Activated T-cell treated with anti-CD3 and anti-CD28 coated beads, Interleukin-2, amount 50 U/mL, for 72 hours (primary cell): ENCODE data around the gene SPEF2. TPM values are rescaled to one million over a fixed set of nuclear protein-coding genes. Genes with fewer than 3 reads are reported as not detected.

Experiments used
- ATAC-seq, 2 donors: fragments of 150-1000 bp; cut with Tn5 transposase; replicated peaks in 1 of 2; 2 replicates each; pipeline ENCODE4 v1.10.0; 2021; ENCODE audit warnings: moderate library complexity in 2 of 2, mild to moderate bottlenecking in 1 of 2
- DNase-seq, 2 donors: peaks; one replicate each; pipeline ENCODE4 v3.0.0; 2021 to 2022; ENCODE audit warnings: mixed read lengths in 1 of 2
- H3K27ac Mint-ChIP-seq: one replicate; pipeline ENCODE4 v1.8.0; 2022; ENCODE audit warnings: mild to moderate bottlenecking, moderate library complexity, mixed read lengths
- H3K27me3 Mint-ChIP-seq: one replicate; pipeline ENCODE4 v1.8.0; 2022; ENCODE audit warnings: low read depth, mixed read lengths
- H3K36me3 Mint-ChIP-seq, 2 donors: one replicate each; pipeline ENCODE4 v1.8.0; 2022; ENCODE audit warnings: mixed read lengths in 2 of 2, mild to moderate bottlenecking in 1 of 2; ENCODE audit not compliant: insufficient read depth in 2 of 2
- H3K4me1 Mint-ChIP-seq: one replicate; pipeline ENCODE4 v1.8.0; 2022; ENCODE audit warnings: low read depth, mixed read lengths
- H3K4me3 Mint-ChIP-seq, 2 donors: one replicate each; pipeline ENCODE4 v1.8.0; 2022; ENCODE audit warnings: mild to moderate bottlenecking in 2 of 2, mixed read lengths in 2 of 2, moderate library complexity in 2 of 2
- H3K9me3 Mint-ChIP-seq, 2 donors: one replicate each; pipeline ENCODE4 v1.8.0; 2022; ENCODE audit warnings: mixed read lengths in 2 of 2
- total RNA-seq, 2 donors: library from RNA; stranded (reverse); gene quantifications; one replicate each; pipeline ENCODE4 v1.2.3, GENCODE V29; 2022

Gene SPEF2
- total RNA-seq, 2 donors from 2014 or later: 17.9 to 19.1 TPM

GRCh38 chr5:35804201-35804653 lies 186.6 kb downstream of the SPEF2 start:
- Mint-ChIP-seq H3K27ac (peak overlapping the region; percentile 88), H3K4me1 (peaks cover 71% of the 10 kb centered on the region), H3K27me3 (no peaks in the 10 kb centered on the region), H3K9me3 (no peaks in the 10 kb centered on the region), H3K4me3 (peak overlapping the region; percentile 25 to 60), H3K36me3 (peaks cover 3 to 6% of the 10 kb centered on the region in 2 donors)
- peak; percentile 36 to 40 for ATAC-seq
- no peak for DNase-seq

GRCh38 chr5:35804841-35805240 lies 187.2 kb downstream of the SPEF2 start:
- H3K36me3 Mint-ChIP-seq: peaks cover 3 to 5% of the 10 kb centered on the region in 2 donors
- ATAC-seq (no peak), DNase-seq (no peak)
- peak overlapping the region; percentile 88 for H3K27ac Mint-ChIP-seq
- peak overlapping the region; percentile 28 to 60 for H3K4me3 Mint-ChIP-seq
- no peaks in the 10 kb centered on the region for H3K27me3 Mint-ChIP-seq
- no peaks in the 10 kb centered on the region for H3K9me3 Mint-ChIP-seq
- H3K4me1 Mint-ChIP-seq: peaks cover 74% of the 10 kb centered on the region

- peaks cover 73% of the 10 kb centered on the region for H3K4me1 Mint-ChIP-seq
- peaks cover 3 to 4% of the 10 kb centered on the region in 2 donors for H3K36me3 Mint-ChIP-seq
- peak overlapping the region; percentile 98 for H3K27ac Mint-ChIP-seq
- H3K4me3 Mint-ChIP-seq: peak overlapping the region; percentile 60 to 76
- DNase-seq (no peak), ATAC-seq (peak; percentile 49 to 51)
- H3K27me3 Mint-ChIP-seq: no peaks in the 10 kb centered on the region
- H3K9me3 Mint-ChIP-seq: peaks cover 0 to 2% of the 10 kb centered on the region in 2 donors
These were observed 192.9 kb downstream of the SPEF2 start for GRCh38 chr5:35810601-35811000.

GRCh38 chr5:35811108-35811741 lies 193.6 kb downstream of the SPEF2 start:
- H3K4me1 Mint-ChIP-seq: peaks cover 67% of the 10 kb centered on the region
- peak; percentile 68 to 79 for ATAC-seq
- H3K4me3 Mint-ChIP-seq: peak overlapping the region; percentile 63 to 76
- no peaks in the 10 kb centered on the region for H3K27me3 Mint-ChIP-seq
- H3K36me3 Mint-ChIP-seq: peaks cover 3 to 4% of the 10 kb centered on the region in 2 donors
- H3K27ac Mint-ChIP-seq: peak overlapping the region; percentile 97
- peaks cover 0 to 2% of the 10 kb centered on the region in 2 donors for H3K9me3 Mint-ChIP-seq
- peak; percentile 53 to 59 for DNase-seq

- H3K27me3 Mint-ChIP-seq: no peaks in the 10 kb centered on the region
- H3K9me3 Mint-ChIP-seq: peaks cover 0 to 2% of the 10 kb centered on the region in 2 donors
- H3K36me3 Mint-ChIP-seq: peaks cover 0 to 4% of the 10 kb centered on the region in 2 donors
- ATAC-seq (no peak), DNase-seq (no peak)
- H3K4me3 Mint-ChIP-seq: no peak overlapping the region
- H3K27ac Mint-ChIP-seq: peak overlapping the region; percentile 66
- H3K4me1 Mint-ChIP-seq: peaks cover 51% of the 10 kb centered on the region
These were observed 195.9 kb downstream of the SPEF2 start for GRCh38 chr5:35813521-35813920.

GRCh38 chr5:35815089-35815936 lies 197.7 kb downstream of the SPEF2 start:
- H3K4me1 Mint-ChIP-seq: peaks cover 56% of the 10 kb centered on the region
- ATAC-seq: peak in 1 of 2 donors; percentile 22
- no peak overlapping the region for H3K4me3 Mint-ChIP-seq
- H3K9me3 Mint-ChIP-seq: peaks cover 0 to 2% of the 10 kb centered on the region in 2 donors
- no peak overlapping the region for H3K27ac Mint-ChIP-seq
- H3K27me3 Mint-ChIP-seq: no peaks in the 10 kb centered on the region
- DNase-seq: peak; percentile 48 to 60
- H3K36me3 Mint-ChIP-seq: peaks cover 3 to 9% of the 10 kb centered on the region in 2 donors

GRCh38 chr5:35816881-35817521 lies 199.3 kb downstream of the SPEF2 start:
- peaks cover 0 to 5% of the 10 kb centered on the region in 2 donors for H3K9me3 Mint-ChIP-seq
- no peak overlapping the region for H3K4me3 Mint-ChIP-seq
- DNase-seq (no peak), ATAC-seq (peak; percentile 30 to 38)
- no peaks in the 10 kb centered on the region for H3K27me3 Mint-ChIP-seq
- peaks cover 3 to 11% of the 10 kb centered on the region in 2 donors for H3K36me3 Mint-ChIP-seq
- peaks cover 56% of the 10 kb centered on the region for H3K4me1 Mint-ChIP-seq
- no peak overlapping the region for H3K27ac Mint-ChIP-seq

GRCh38 chr5:35819026-35819425 lies 201.4 kb downstream of the SPEF2 start:
- H3K36me3 Mint-ChIP-seq: peaks cover 3 to 11% of the 10 kb centered on the region in 2 donors
- H3K27ac Mint-ChIP-seq: peak overlapping the region; percentile 92
- peaks cover 62% of the 10 kb centered on the region for H3K4me1 Mint-ChIP-seq
- DNase-seq (no peak), ATAC-seq (no peak)
- peak overlapping the region; percentile 67 to 79 for H3K4me3 Mint-ChIP-seq
- no peaks in the 10 kb centered on the region for H3K27me3 Mint-ChIP-seq
- H3K9me3 Mint-ChIP-seq: peaks cover 0 to 5% of the 10 kb centered on the region in 2 donors

- H3K9me3 Mint-ChIP-seq: peaks cover 0 to 5% of the 10 kb centered on the region in 2 donors
- peak overlapping the region; percentile 20 to 79 for H3K4me3 Mint-ChIP-seq
- H3K27me3 Mint-ChIP-seq: no peaks in the 10 kb centered on the region
- H3K4me1 Mint-ChIP-seq: peaks cover 62% of the 10 kb centered on the region
- H3K27ac Mint-ChIP-seq: peak overlapping the region; percentile 24
- no peak for DNase-seq
- H3K36me3 Mint-ChIP-seq: peaks cover 3 to 11% of the 10 kb centered on the region in 2 donors
- peak in 1 of 2 donors; percentile 23 for ATAC-seq
These were observed 202.0 kb downstream of the SPEF2 start for GRCh38 chr5:35819668-35820067.

GRCh38 chr5:35820735-35821134 lies 203.1 kb downstream of the SPEF2 start:
- DNase-seq: no peak
- Mint-ChIP-seq H3K27ac (peak overlapping the region; percentile 24), H3K27me3 (no peaks in the 10 kb centered on the region), H3K4me3 (peak overlapping the region; percentile 30 to 79), H3K36me3 (peaks cover 4 to 11% of the 10 kb centered on the region in 2 donors), H3K4me1 (peaks cover 72% of the 10 kb centered on the region), H3K9me3 (peaks cover 0 to 5% of the 10 kb centered on the region in 2 donors)
- no peak for ATAC-seq

- Mint-ChIP-seq H3K36me3 (peaks cover 4 to 11% of the 10 kb centered on the region in 2 donors), H3K4me1 (peaks cover 79% of the 10 kb centered on the region), H3K27me3 (no peaks in the 10 kb centered on the region), H3K9me3 (peaks cover 0 to 5% of the 10 kb centered on the region in 2 donors), H3K27ac (peak overlapping the region; percentile 89), H3K4me3 (peak overlapping the region; percentile 70 to 77)
- DNase-seq (peak; percentile 49 to 68), ATAC-seq (peak; percentile 69 to 70)
These were observed 203.8 kb downstream of the SPEF2 start for GRCh38 chr5:35821513-35821912.

GRCh38 chr5:35822511-35822910 lies 204.8 kb downstream of the SPEF2 start:
- Mint-ChIP-seq H3K4me1 (peaks cover 89% of the 10 kb centered on the region), H3K27ac (peak overlapping the region; percentile 89), H3K4me3 (peak overlapping the region; percentile 70 to 77), H3K27me3 (no peaks in the 10 kb centered on the region), H3K9me3 (peaks cover 0 to 5% of the 10 kb centered on the region in 2 donors), H3K36me3 (peaks cover 4 to 11% of the 10 kb centered on the region in 2 donors)
- peak; percentile 51 to 57 for DNase-seq
- peak; percentile 12 to 36 for ATAC-seq
